ENCODE measurements around the gene FANCE.
A peak's percentile ranks its signal among the peaks of the same experiment; 100 is the strongest.
"Not testable (repeated sequence)": the region's sequence is repeated elsewhere in the genome, so short reads cannot be mapped to it uniquely, and the experiment has no call there.

The FANCE gene

DNA sequence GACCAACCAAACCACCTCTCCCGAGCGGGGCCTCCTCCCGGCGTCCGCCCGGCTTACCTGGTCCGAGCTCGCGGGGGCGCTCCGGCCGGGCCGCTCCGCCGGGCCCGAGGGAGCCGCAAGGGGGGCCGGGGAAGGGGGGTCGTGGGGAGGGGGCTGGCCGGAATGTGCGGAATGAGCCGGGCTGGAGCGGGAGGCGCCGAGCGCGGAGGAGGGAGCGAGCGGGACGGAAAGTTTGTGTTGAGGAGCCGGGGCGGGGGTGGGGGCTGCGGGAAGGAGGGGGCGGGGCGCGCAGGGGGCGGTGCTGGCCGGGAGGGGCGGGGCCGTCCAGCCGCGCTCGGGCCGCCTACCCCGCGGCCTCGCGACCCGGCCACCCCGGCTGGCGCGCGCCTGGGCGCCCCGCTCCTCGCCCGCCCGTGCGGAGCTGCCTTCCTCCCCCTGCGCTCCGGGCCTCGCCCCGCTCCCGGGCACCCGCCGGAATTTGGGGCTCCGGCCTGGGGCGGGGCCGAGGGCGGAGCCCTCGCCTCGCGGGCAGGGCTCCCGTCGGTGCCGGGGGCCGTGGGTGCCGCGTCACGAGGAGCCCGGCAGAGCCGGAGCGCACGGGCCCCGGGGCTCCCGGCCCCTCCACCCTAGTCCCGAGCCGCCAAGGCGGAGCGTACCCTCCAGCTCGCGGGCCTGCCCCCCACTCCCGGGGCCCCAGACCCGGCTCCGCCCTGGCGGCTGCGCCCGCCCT lies 44.9 kb downstream of the FANCE start, which contains the start of gene TEAD3:
TEAD3 (minus strand) TSS at position 239 of the 730 bp plus-strand sequence.
- DNase-seq (ENCODE audit: low read depth in 3 of 3, low spot score in 1 of 3) = peak in 2 of 3 donors; percentile 24 to 45

DNA sequence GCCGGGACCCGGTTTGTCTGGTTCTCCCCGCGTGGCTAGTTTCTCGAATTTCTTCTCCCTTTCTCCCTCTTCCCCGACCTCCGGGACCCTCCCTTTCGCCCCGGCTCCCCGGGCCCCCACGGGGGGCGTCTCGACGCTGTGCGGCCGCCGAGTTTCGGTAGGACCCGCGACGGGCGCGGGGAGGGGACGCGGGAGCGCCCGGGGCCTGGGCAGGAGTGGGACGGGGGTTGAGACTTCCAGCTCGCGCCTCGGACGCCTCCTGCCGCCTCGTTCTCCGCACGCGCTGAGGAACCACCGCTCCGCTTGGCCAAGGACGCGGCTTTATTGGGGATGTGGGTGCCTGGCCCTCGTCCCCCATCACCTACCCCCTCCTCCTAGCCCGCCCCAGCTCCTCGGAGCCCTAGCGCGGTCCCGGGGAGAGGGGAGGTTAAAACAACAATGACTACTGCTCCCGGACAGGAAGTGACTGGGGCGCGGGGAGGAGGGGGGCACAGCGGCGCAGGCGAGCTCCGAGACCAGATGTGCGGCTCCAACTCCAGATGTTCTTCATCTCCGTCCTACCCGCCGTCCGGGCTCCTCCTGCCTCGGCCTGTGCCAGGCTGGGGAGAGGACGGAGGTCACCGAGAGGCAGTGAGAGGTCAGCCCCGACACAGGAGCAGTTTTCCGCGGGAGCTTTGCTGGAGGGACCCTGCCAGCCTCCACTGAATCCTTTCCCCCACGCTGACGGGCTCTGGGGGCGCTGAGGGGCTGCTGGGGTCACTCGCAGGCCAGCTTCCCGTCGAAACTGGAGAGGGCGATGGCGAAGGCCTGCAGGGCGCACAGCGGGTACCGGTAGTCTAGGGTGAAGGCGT lies 45.7 kb downstream of the FANCE start:
- no peak for DNase-seq (ENCODE audit: low read depth in 3 of 3, low spot score in 1 of 3)

DNA sequence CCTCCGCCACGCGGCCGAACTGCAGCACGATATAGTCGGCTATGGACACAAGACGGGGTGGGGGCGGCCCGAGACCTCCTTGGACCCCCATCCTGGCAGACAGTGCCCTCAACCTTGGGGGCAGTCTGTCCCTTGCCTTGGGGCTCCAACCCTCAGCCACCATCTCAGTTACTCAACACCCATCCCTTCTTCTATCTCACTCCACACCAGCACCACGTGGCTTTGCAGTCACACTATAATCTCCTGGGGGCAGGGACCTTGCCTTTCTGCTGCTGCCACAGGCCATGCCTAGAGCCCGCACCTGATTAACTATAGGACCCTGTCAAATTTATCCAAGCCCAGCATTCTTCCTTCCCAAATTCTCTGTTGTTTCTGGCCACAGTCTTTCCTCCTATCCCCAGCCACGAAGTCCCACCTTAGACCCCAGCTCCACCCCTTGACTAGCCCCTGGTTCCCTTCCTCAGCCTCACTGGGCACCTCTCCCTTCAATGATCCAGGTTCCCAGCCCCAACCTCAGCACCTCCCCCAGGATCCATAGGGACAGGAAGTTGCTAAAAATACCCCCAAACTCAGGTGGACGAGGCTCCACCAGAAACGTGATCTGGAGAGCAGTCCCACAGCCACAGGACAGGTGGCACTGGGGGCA lies 46.4 kb downstream of the FANCE start:
- no peak for DNase-seq (ENCODE audit: low read depth in 3 of 3, low spot score in 1 of 3)

DNA sequence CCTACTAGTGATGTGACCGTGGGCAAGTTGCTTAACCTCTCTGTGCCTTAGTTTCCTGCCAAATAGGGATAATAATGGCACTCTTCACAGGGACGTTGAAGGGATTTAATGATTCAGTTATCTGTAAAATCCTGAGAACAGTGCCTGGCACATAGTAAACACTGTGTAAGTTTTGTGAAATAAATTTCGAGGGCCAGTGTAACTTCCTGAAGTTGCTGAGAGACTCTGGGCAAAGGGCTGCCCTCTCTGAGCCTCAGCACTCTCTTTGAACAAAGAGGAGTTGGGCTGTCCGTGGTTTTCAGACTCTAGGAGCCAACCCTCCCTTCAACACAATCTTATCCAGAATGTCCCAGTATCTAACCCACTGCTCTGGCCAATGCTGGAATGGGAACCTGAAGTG lies 47.2 kb downstream of the FANCE start:
- no peak for DNase-seq (ENCODE audit: low read depth in 3 of 3, low spot score in 1 of 3)

DNA sequence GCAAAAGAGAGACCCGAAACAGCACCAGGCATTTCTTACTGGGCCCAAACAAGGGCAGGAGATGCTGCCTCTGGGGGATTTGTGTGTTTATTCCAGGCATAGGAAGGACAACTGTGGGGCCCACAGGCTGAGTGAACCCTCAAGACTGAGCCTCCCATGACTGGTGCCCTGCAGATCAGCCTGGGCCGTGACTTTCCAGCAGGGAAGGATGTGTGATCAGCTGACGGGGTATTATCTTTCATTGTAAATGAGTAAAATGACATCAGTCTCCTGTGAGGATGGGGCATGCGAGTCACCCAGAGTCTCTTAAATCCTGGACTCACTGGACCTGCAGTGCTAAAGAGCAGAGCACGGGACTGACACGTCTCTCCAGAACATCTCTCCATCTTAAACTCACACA lies 48.6 kb downstream of the FANCE start:
- DNase-seq (ENCODE audit: low read depth in 3 of 3, low spot score in 1 of 3) = no peak

DNA sequence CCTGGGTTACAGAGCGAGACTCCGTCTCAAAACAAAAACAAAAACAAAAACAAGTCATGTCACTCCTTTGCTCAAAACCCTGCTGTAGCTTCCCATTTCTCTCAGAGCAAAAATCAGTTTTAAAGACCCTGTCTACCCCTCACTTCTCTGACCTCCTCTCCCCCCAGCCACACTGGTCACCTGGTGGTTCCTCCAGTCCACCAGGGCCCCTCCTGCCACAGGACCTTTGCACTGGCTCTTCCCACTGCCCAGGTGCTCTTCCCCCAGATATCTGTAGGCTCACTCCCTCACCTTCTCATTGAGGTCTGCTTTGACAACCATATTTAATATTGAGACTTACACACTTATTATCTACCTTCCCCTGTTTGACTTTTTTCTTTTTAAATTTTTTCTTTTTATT lies 49.6 kb downstream of the FANCE start:
- DNase-seq (ENCODE audit: low read depth in 3 of 3, low spot score in 1 of 3) = no peak

DNA sequence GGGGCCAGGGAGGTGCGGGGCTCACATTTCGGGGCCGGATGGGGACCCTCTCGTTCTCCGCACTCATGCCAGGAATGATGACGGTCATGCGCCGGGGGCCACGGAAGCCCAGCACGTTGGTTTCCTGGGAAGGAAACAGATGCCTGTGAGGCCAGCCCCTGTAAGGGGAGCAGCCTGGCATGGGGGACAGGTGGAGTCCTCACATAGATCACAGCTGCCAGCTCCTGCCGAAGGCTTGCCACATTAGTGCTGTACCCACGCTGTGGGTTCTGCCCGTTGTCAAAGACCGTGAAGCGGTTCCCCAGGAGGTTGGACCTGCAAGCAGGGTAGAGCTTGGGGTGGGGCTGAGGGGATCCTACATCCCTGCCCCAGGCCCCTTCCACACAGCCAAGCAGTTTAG lies 51.4 kb downstream of the FANCE start:
- no peak for DNase-seq (ENCODE audit: low read depth in 3 of 3, low spot score in 1 of 3)

DNA sequence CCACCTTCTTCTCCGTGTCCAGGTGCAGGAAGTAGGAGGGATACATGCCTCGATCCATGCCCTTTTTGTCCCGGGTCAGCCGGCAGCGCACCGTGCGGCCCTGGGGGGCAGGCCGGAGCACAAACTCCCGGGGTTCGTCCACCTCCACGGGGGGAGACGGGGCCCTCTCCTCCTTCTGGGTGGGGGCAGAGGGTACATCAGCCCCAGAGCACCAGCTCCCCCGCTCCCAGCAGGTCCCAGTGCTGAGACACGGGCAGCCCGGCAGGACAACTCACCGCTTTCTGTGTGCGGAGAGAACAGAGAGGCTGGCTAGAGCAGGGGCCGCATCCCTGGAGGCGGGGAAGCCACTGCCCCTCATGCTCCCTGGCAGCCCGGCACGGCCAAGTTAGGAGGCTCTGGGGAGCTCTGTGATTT lies 53.9 kb downstream of the FANCE start:
- no peak for DNase-seq (ENCODE audit: low read depth in 3 of 3, low spot score in 1 of 3)

DNA sequence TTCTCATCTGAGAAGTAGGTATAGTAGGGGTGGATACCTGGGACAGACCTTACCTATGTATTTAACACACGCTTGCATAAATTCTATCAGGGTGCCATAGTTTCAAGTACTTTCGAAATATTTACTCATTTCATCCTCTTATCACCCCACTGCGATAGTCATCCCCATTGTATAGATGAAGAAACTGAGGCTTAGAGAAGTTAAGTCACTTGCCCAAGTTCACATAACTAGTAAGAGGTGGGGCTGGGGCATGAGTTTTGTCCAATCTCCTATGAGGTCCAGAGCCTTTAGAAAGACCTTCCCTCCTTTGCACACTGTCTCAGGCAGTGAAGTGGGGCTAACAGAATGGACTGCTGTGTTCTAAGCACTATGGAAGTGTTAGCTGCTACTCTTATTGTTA lies 54.4 kb downstream of the FANCE start:
- DNase-seq (ENCODE audit: low read depth in 3 of 3, low spot score in 1 of 3) = no peak

DNA sequence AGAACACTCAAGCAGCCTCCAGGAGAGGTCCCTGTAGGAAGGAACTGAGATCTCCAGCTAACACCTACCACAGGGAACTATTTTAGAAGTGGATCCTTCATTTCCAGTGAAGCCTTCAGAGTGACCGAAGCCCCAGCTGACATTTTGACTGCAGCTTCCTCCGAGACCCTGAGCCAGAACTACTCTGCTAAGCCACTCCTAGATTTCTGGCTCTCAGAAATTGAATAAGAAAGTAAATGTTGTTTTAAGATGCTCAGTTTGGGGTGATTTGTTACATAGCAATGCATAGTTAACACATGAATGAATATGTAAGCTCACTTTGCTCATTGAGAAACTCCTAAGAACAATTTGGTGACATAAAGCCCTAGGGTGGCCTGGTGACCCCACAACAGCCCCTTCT lies 55.1 kb downstream of the FANCE start:
- no peak for DNase-seq (ENCODE audit: low read depth in 3 of 3, low spot score in 1 of 3)

DNA sequence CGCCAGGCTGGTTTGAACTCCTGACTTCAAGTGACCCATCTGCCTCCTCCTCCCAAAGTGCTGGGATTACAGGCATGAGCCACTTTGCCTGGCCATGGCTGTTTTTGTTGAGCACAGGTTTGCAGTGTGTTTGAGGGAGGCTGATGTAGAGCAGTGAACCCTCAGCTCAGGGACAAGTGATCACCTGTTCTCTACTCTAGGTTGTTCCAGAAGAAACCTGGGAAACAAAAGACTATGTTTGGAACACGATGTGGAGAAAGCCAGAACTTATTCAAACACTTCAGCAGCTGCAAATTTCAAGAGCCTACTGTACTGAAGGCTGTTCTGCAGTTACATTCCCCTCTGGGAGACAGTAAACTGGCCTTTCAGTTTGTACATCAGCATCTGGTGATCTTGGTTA lies 55.9 kb downstream of the FANCE start:
- no peak for DNase-seq (ENCODE audit: low read depth in 3 of 3, low spot score in 1 of 3)

DNA sequence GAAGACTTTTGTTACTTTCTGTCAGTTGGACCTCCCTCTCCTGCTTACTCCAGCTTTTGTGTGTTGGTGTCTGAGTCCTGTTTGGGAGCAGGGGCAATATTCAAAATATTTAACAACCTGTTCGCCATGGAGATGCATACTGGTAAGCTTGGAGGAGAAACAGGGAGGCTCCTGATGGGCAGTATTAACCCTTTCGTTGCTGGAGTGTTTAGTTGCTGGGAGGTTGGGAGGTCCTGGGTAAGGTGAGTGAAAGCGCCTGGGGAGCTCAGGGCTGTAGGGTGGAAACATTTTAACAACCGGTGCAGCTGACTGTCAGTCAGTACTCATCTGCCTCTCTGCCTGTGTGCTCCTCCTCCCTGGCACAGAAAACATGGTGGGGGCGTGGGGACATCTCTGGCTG lies 56.4 kb downstream of the FANCE start:
- no peak for DNase-seq (ENCODE audit: low read depth in 3 of 3, low spot score in 1 of 3)

DNA sequence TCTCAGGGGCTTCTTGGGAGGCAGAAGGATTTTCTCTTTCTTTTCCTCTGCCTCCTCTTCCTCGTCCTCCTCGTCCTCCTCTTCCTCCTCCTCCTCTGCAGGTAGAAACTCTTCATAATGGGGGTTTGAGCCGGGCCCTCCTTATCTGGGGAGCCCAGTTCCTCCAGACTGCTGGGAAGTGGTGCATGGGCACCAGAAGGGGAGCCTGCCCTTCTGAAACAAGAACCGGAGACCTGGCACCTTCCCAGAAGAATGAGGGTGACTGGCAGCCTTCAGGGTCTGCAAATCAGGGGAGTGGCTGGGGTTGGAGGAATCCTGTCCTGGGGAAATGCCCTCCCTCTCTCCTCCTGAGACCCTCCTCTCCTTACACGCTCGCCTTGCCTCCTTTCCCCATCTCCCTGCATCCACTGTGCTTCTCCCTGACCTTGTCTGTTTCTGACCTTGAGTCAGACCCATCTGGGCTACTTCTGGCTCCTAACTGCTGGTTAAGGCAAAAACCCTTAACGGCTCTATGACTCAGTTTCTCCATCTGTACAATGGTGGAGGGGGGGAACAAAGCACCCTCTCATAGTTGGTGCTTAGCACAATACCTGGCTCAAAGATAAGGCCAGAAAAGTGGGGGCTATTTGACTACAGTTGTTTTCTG lies 58.9 kb downstream of the FANCE start:
- no peak for DNase-seq (ENCODE audit: low read depth in 3 of 3, low spot score in 1 of 3)

DNA sequence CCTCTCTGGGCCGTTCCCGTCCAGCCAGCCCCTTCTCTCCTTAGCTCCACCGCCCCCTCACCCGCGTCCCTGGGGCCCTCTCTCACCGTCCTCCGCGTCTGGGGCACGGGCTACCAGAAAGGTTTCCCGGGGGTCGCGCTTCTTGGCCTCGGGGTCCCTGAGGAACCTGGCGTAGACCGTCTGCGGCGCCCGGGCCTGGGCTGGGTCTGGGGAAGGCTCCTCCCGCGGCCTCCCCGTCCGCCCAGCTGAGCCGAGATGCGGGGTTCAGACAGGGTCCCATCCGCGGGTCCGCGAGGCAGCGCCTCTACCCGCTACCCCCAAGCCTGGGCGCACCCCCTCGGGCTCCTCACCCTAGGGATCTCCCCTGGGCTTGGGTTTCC lies 59.4 kb downstream of the FANCE start:
- DNase-seq (ENCODE audit: low read depth in 3 of 3, low spot score in 1 of 3) = no peak

DNA sequence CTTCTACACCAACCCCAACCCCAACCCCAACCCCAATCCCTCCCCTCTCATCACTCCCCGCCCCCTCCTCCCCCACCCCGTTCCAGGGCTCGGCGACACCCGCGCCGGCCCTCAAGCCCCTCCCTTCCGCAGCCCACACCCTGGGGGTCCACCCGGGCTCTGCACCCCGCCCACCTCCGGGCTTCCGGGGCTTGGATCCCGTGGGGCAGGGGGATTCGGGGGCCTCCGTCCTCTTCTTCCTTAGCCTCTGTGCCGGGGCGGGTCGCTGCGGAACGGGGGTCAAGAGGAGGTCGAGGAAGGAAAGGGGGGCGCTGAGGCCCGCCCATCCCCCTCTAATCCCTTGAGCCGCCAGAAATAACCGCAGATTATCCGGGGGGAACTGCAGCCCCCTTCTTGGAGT lies 59.9 kb downstream of the FANCE start:
- no peak for DNase-seq (ENCODE audit: low read depth in 3 of 3, low spot score in 1 of 3)

DNA sequence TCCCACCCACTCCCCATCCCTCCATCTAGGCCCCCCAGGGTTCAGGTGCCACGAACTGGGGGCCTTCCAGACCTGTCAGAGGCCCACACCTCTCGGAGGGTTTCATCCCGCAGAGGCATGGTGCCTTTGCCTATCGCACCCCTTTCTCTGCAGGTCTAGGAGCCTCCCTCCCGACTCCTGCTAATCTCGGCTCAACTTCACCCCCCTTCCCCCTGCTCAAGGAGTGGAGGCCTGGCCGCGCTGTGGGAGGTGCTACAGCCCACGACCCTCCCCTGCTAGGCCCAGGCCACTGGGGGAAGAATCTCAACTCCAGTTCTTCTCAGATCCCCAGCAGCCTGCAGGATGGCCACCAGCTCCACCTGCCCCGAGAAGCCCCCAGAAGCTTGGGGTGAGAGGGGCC lies 60.6 kb downstream of the FANCE start, which contains the start of gene TULP1:
TULP1 (minus strand) TSS at position 157 of the 400 bp plus-strand sequence; CDS start at position 119, 38 bp downstream.
- no peak for DNase-seq (ENCODE audit: low read depth in 3 of 3, low spot score in 1 of 3)

DNA sequence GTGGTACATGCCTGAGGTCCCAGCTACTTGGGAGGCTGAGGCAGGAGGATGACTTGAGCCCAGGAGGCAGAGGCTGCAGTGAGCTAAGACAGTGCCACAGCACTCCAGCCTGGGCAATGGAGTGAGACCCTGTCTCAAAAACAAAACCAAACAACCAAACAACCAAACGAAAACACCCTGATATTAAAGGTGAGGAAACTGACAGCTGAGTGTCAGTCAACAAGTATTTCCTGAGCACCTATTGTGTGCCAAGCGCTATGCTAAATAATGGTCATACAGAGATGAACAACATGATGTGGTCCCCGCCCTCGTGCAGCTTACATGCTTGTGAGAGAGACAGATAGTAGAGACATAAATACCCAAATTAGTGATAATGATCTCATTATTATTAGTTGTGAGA lies 62.4 kb downstream of the FANCE start:
- no peak for DNase-seq (ENCODE audit: low read depth in 3 of 3, low spot score in 1 of 3)

DNA sequence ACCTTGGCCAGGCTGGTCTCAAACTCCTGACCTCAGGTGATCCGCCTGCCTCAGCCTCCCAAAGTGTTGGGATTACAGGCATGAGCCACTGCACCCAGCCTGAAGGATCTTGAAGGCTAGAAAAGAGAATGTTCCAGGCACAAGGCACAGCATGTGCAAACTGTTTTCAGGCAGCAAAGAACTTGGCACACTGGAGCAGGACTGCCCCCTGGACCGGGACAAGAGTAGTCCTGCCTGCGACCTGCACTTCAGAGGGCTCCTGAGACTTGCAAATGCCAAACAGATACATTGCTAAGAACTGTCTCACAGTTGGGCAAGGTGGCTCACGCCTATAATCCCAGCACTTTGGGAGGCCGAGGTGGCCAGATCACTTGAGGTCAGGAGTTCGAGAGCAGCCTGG lies 63.8 kb downstream of the FANCE start:
- DNase-seq (ENCODE audit: low read depth in 3 of 3, low spot score in 1 of 3) = not testable (repeated sequence)
